HepG2 (cell line): ENCODE results near the gene ASZ1. TPM values are rescaled to one million over a fixed set of nuclear protein-coding genes. Genes with fewer than 3 reads are reported as not detected.

Source experiments
- ATAC-seq: fragments of 200-7000 bp; cut with Tn5 transposase; 3 replicates; pipeline ENCODE4 v1.9.1; 2020; ENCODE audit warnings: mild to moderate bottlenecking, moderate library complexity
- BruUV-seq: library from RNA; stranded (reverse); fragments of 400-500 nt; replicated peaks from 2 replicates; lab custom pipeline; 2021; lab: Mats Ljungman, UMichigan
- CTCF ChIA-PET: fragments of 300-600 bp; formaldehyde crosslinking; extraction: SDS; loops from one replicate; lab custom pipeline; 2021; ENCODE audit warnings: low total read pairs, inconsistent platforms, low intra/inter-chr PET ratio; lab: Yijun Ruan, JAX
- POLR2A ChIA-PET: fragments of 350-600 bp; sonication (Branson Sonifier 250); formaldehyde crosslinking; loops from one replicate; lab custom pipeline; 2020; ENCODE audit warnings: antibody characterized with exemption, inconsistent platforms; lab: Yijun Ruan, JAX
- DNase-seq: peaks from one replicate; pipeline ENCODE4 v3.0.0-alpha.2; 2015; ENCODE audit warnings: low spot score
- FAIRE-seq: peaks from 3 replicates; lab custom pipeline; 2011; peaks lifted over from hg19 to GRCh38; lab: Jason Lieb, UNC
- H2AFZ ChIP-seq: one replicate; pipeline ENCODE4 v1.6.1; 2011; ENCODE audit warnings: low read length, inconsistent platforms
- H3K27ac ChIP-seq: fragments of 300-600 bp; 3 replicates; pipeline ENCODE4 v1.8.0; 2011; ENCODE audit warnings: mixed run types, mild to moderate bottlenecking, mixed read lengths, low read length, inconsistent platforms; ENCODE audit not compliant: insufficient read depth; ENCODE audit errors: extremely low read length
- H3K27me3 ChIP-seq, 2 experiments: fragments of 200-600 bp in 1 of 2; 2 replicates in 1 of 2; 3 replicates in 1 of 2; pipeline versions ENCODE4 v1.6.0 to v1.8.0; 2011; ENCODE audit warnings: low read length in 2 of 2, mild to moderate bottlenecking in 2 of 2, moderate library complexity in 2 of 2, inconsistent platforms in 1 of 2; ENCODE audit not compliant: insufficient read depth in 2 of 2, control insufficient read depth in 1 of 2
- H3K36me3 ChIP-seq, 2 experiments: fragments of 200-600 bp in 1 of 2; replicated peaks in 1 of 2; 2 replicates in 1 of 2; 3 replicates in 1 of 2; pipeline versions ENCODE4 v1.5.1 to v1.8.0; 2011; ENCODE audit warnings: low read length in 2 of 2, inconsistent platforms in 1 of 2; ENCODE audit not compliant: insufficient read depth in 2 of 2, control insufficient read depth in 1 of 2
- H3K4me1 ChIP-seq: 2 replicates; pipeline ENCODE4 v1.5.1; 2012; ENCODE audit warnings: low read length, inconsistent platforms; ENCODE audit not compliant: insufficient read depth
- H3K4me2 ChIP-seq: 2 replicates; pipeline ENCODE4 v1.6.0; 2011; ENCODE audit warnings: low read depth, low read length, inconsistent platforms
- H3K4me3 ChIP-seq, 3 experiments: fragments of 200-600 bp in 1 of 3; sonication (generic), shearing (Covaris generic) in 1 of 3; replicated peaks in 1 of 3; 2 replicates each; pipeline ENCODE4 v1.5.1; 2011 to 2016; ENCODE audit warnings: low read length in 3 of 3, inconsistent platforms in 2 of 3, low read depth in 2 of 3, mild to moderate bottlenecking in 2 of 3, control low read depth in 1 of 3, mixed read lengths in 1 of 3; ENCODE audit not compliant: insufficient read depth in 1 of 3
- H3K79me2 ChIP-seq: one replicate; pipeline ENCODE4 v1.6.1; 2011; ENCODE audit warnings: low read length, inconsistent platforms; ENCODE audit not compliant: insufficient read depth
- H3K9ac ChIP-seq: 2 replicates; pipeline ENCODE4 v1.6.0; 2011; ENCODE audit warnings: mild to moderate bottlenecking, low read depth, low read length, inconsistent platforms; ENCODE audit not compliant: insufficient read depth
- H3K9me3 ChIP-seq: 2 replicates; pipeline ENCODE4 v1.5.1; 2012; ENCODE audit warnings: mild to moderate bottlenecking, low read length
- H4K20me1 ChIP-seq: 2 replicates; pipeline ENCODE4 v1.6.0; 2011; ENCODE audit warnings: inconsistent platforms, mild to moderate bottlenecking, low read length, moderate library complexity; ENCODE audit not compliant: insufficient read depth
- FOXC1 ChIP-seq: sonication (generic); formaldehyde crosslinking; IDR thresholded peaks from 2 replicates; pipeline ENCODE4 v1.8.0; 2022; ENCODE audit warnings: mild to moderate bottlenecking, missing genetic modification reagents, borderline replicate concordance
- HMGXB4 ChIP-seq, 2 experiments: sonication (generic) in 1 of 2; formaldehyde crosslinking in 1 of 2; IDR thresholded peaks; 2 replicates each; pipeline versions ENCODE4 v1.4.0 to v1.6.1; 2018 to 2020; ENCODE audit warnings: missing genetic modification reagents in 2 of 2, borderline replicate concordance in 1 of 2, low read depth in 1 of 2, mild to moderate bottlenecking in 1 of 2, missing biosample characterization in 1 of 2
- MAF1 ChIP-seq: sonication (generic); formaldehyde crosslinking; IDR thresholded peaks from 2 replicates; pipeline ENCODE4 v1.5.0; 2020; ENCODE audit warnings: missing genetic modification reagents, borderline replicate concordance
- MYC ChIP-seq: sonication (generic); formaldehyde crosslinking; IDR thresholded peaks from 2 replicates; pipeline ENCODE4 v1.9.0; 2021; ENCODE audit warnings: missing genetic modification reagents, borderline replicate concordance
- PHB2 ChIP-seq: fragments of 450-650 bp; IDR thresholded peaks from 2 replicates; pipeline ENCODE4 v1.6.1; 2018; ENCODE audit not compliant: partially characterized antibody
- SAP130 ChIP-seq: IDR thresholded peaks from 2 replicates; pipeline ENCODE4 v1.6.1; 2016; ENCODE audit warnings: low read depth
- SOX5 ChIP-seq: IDR thresholded peaks from 2 replicates; pipeline ENCODE4 v1.6.1; 2016; ENCODE audit warnings: borderline replicate concordance
- SP2 ChIP-seq: sonication (generic); formaldehyde crosslinking; IDR thresholded peaks from 2 replicates; pipeline ENCODE4 v1.5.1; 2020; ENCODE audit warnings: mild to moderate bottlenecking, missing genetic modification reagents
- TCF12 ChIP-seq, 2 experiments: fragments of 450-650 bp in 1 of 2; sonication (generic) in 1 of 2; formaldehyde crosslinking in 1 of 2; IDR thresholded peaks; 2 replicates each; pipeline versions ENCODE4 v1.6.1 to v1.8.0; 2017 to 2022; ENCODE audit warnings: antibody characterized with exemption in 1 of 2, mild to moderate bottlenecking in 1 of 2, missing genetic modification reagents in 1 of 2, moderate library complexity in 1 of 2
- TMF1 ChIP-seq: sonication (generic); formaldehyde crosslinking; IDR thresholded peaks from 2 replicates; pipeline ENCODE4 v1.8.1; 2022; ENCODE audit warnings: low read depth, missing genetic modification reagents
- ZBTB1 ChIP-seq: sonication (generic); formaldehyde crosslinking; IDR thresholded peaks from 2 replicates; pipeline ENCODE4 v1.4.0; 2020; ENCODE audit warnings: missing genetic modification reagents, borderline replicate concordance
- ZFYVE20 ChIP-seq: sonication (generic); formaldehyde crosslinking; IDR thresholded peaks from 2 replicates; pipeline ENCODE4 v1.8.0; 2023; ENCODE audit warnings: low read depth, mild to moderate bottlenecking, moderate library complexity, missing genetic modification reagents, borderline replicate concordance
- ZMYM2 ChIP-seq: sonication (generic); formaldehyde crosslinking; IDR thresholded peaks from 2 replicates; pipeline ENCODE4 v1.8.0; 2022; ENCODE audit warnings: mild to moderate bottlenecking, missing genetic modification reagents
- ZNF501 ChIP-seq: sonication (generic); formaldehyde crosslinking; IDR thresholded peaks from 2 replicates; pipeline ENCODE4 v1.5.1; 2020; ENCODE audit warnings: mild to moderate bottlenecking, moderate library complexity, missing genetic modification reagents
- WGBS: methylation state at CpG from one replicate; pipeline ENCODE4 v1.1.6; 2017; ENCODE audit warnings: low lambda C conversion rate; 5-methylcytosine and 5-hydroxymethylcytosine counted together
- in situ Hi-C: cut with HindIII; loops from 2 replicates; pipeline ENCODE4 v1.10.0; 2017; ENCODE audit warnings: low pct_unique_long_range_greater_than_20kb; ENCODE audit not compliant: extremely low pct_ligation_motif_present
- intact Hi-C: fragments of 100-400 bp; cut with micrococcal nuclease; formaldehyde crosslinking; loops from one replicate; pipeline ENCODE4 v1.10.0; 2022; ENCODE audit not compliant: unreplicated experiment
- polyA plus RNA-seq, 8 experiments: library from polyadenylated mRNA; depleted of rRNA in 3 of 8; stranded (reverse) in 7 of 8; unstranded in 1 of 8; fragments of >200 nt; fragmentation: Illumina TruSeq in 4 of 8; extraction: Trizol in 4 of 8; gene quantifications; 2 replicates each; pipeline versions ENCODE4 v1.2.1 to v1.2.3, GENCODE V29; 2011 to 2016; ENCODE audit warnings: low read depth in 4 of 8, missing spikeins in 1 of 8, mixed read lengths in 1 of 8; ENCODE audit not compliant: insufficient read depth in 1 of 8
- total RNA-seq, 5 experiments: library from RNA; depleted of rRNA; stranded (reverse); fragments of >200 nt; fragmentation: Illumina TruSeq; extraction: Trizol; gene quantifications; 2 replicates each; pipeline ENCODE4 v1.2.3, GENCODE V29; 2016; ENCODE audit warnings: low read depth in 1 of 5
- TF ChIP-seq, protein P1 (sequence below): sonication (generic); formaldehyde crosslinking; IDR thresholded peaks from 2 replicates; pipeline ENCODE4 v1.4.0; 2020; ENCODE audit warnings: mild to moderate bottlenecking, missing genetic modification reagents

Gene ASZ1
- total and polyA plus RNA-seq, 2 of the 13 experiments (the other 11 are each of a cell fraction or from before 2014, with no cell fraction given), result not detected

DNA sequence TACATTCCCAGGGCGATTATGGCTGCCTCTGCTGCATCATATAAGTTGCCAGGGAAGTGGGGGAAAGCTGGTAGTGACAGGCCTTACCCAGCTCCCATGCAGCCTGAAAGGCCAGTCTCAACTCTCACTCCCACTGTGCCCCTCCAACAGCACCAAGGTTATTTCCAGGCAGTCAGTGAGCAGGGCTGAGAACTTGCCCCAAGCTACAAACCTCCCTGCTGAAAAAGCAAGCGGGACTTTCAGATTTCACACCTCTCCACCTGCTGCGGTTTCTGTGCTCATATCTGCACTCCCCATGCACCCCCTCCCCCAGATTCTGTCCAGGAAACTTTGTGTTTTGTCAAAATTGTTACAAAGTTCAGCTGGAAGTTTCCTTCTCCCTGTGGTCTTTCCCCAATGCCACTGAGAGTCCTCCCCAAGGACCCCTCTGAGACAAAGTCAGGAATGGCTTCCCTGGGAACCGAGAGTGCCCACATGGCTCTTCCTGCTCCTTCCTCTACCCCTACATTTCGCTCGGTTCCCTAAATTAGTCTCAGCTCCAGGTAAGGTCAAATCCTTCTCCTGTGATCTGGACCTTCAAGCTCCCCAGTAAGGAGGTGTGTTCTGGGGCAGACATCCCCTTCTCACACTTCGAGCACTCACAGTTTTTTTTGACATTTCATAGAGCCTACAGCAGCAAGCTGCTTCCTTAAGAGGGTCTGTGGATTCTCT, 79.2 kb downstream of the ASZ1 start (continued):
- TF ChIP-seq, protein P1, sequence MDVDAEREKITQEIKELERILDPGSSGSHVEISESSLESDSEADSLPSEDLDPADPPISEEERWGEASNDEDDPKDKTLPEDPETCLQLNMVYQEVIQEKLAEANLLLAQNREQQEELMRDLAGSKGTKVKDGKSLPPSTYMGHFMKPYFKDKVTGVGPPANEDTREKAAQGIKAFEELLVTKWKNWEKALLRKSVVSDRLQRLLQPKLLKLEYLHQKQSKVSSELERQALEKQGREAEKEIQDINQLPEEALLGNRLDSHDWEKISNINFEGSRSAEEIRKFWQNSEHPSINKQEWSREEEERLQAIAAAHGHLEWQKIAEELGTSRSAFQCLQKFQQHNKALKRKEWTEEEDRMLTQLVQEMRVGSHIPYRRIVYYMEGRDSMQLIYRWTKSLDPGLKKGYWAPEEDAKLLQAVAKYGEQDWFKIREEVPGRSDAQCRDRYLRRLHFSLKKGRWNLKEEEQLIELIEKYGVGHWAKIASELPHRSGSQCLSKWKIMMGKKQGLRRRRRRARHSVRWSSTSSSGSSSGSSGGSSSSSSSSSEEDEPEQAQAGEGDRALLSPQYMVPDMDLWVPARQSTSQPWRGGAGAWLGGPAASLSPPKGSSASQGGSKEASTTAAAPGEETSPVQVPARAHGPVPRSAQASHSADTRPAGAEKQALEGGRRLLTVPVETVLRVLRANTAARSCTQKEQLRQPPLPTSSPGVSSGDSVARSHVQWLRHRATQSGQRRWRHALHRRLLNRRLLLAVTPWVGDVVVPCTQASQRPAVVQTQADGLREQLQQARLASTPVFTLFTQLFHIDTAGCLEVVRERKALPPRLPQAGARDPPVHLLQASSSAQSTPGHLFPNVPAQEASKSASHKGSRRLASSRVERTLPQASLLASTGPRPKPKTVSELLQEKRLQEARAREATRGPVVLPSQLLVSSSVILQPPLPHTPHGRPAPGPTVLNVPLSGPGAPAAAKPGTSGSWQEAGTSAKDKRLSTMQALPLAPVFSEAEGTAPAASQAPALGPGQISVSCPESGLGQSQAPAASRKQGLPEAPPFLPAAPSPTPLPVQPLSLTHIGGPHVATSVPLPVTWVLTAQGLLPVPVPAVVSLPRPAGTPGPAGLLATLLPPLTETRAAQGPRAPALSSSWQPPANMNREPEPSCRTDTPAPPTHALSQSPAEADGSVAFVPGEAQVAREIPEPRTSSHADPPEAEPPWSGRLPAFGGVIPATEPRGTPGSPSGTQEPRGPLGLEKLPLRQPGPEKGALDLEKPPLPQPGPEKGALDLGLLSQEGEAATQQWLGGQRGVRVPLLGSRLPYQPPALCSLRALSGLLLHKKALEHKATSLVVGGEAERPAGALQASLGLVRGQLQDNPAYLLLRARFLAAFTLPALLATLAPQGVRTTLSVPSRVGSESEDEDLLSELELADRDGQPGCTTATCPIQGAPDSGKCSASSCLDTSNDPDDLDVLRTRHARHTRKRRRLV, result no peak
- TF ChIP-seq TMF1, result no peak
- TF ChIP-seq ZFYVE20, result no peak

DNA sequence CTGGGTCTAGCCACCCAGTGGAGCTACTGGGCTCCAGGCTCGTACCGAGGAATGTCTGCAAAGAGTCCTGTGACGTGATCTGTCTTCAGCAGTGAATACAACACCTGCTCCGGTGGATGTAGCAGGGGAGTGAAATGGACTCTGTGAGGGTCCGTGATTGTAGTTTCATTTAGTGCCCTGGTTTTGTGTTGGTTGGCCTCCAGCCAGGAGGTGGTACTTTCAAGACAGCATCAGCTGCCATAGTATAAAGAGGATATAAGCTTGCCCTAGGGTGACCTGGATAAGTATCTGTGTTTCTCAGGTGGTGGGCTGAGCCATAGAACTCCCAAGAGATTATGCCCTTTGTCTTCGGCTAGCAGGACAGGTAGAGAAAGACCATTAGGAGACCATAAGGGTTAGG, 79.8 kb downstream of the ASZ1 start:
- 0% methylated on average over 3 of the region's 6 CpGs for WGBS
- ChIA-PET CTCF (no interaction called here), POLR2A (no interaction called here)
- in situ Hi-C loops, result no loop called here
- no peaks in the 10 kb centered on the region for H3K4me1 ChIP-seq
- H3K36me3 ChIP-seq, result no peaks in the 10 kb centered on the region
- FAIRE-seq (no peak), DNase-seq (no peak), ATAC-seq (no peak)
- H3K79me2 ChIP-seq, result no peaks in the 10 kb centered on the region
- H3K27me3 ChIP-seq, result no peaks in the 10 kb centered on the region; a peak in 1 of 5 replicates
- no peak overlapping the region for H3K9ac ChIP-seq
- no peaks in the 10 kb centered on the region for H3K9me3 ChIP-seq
- no TSS peak for BruUV-seq
- intact Hi-C loops, result no loop called here
- H3K4me2 ChIP-seq, result no peak overlapping the region
- H3K27ac ChIP-seq, result no peak overlapping the region
- no peak overlapping the region for H2AFZ ChIP-seq
- no peak overlapping the region for H3K4me3 ChIP-seq
- H4K20me1 ChIP-seq, result no peaks in the 10 kb centered on the region
- TF ChIP-seq PHB2 (no peak), ZMYM2 (CRISPR knock-in tag) (no peak), MYC (CRISPR knock-in tag) (no peak), ZBTB1 (CRISPR knock-in tag) (no peak), TCF12 (IDR thresholded peaks at IDR 0.05) (no peak), TCF12 (CRISPR knock-in tag; IDR thresholded peaks at IDR 0.05) (no peak), MAF1 (CRISPR knock-in tag) (no peak), SOX5 (no peak), ZNF501 (no peak), SAP130 (no peak), HMGXB4 (CRISPR knock-in tag; IDR thresholded peaks at IDR 0.05; ENCODE audit: borderline replicate concordance in 1 of 2, low read depth in 1 of 2) (no peak), FOXC1 (CRISPR knock-in tag) (no peak), SP2 (CRISPR knock-in tag) (no peak)
